ENCODE results near the gene ARFIP1. TPM values are rescaled to one million over a fixed set of nuclear protein-coding genes. Genes with fewer than 3 reads are reported as not detected.

Gene ARFIP1
- total and polyA plus RNA-seq, 2 donors (not counting 1 experiment from before 2014, with no cell fraction given) = 11.1 to 23.5 TPM

DNA sequence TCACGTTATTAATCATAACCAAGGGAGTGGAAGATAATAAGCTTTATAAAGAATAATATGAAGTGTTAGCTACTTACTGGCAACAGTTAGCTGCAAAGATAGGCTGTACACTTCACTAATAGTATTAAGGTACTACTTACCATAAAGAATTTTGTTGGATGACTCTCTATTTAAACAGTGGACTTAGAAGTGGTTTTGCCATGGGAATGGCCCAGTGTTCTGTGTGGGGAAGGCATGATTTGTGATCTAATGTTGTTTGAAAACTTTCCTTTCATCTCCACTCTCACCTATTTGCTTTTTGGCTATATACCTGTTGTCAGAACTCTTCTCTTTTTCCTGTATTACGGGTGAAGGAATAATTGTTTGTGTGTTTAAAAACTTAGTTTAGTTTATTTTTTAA, 179.3 kb downstream of the ARFIP1 start:
- Mint-ChIP-seq H3K27me3 (no peaks in the 10 kb centered on the region), H3K9me3 (ENCODE audit: insufficient read depth) (no peaks in the 10 kb centered on the region), H3K4me1 (peaks cover 7% of the 10 kb centered on the region), H3K27ac (no peak overlapping the region), H3K4me3 (no peak overlapping the region)
- Histone ChIP-seq H3K27me3 (replicated peaks in 1 of 4; ENCODE audit: control extremely low read depth in 1 of 4, control insufficient read depth in 3 of 4, insufficient read depth in 4 of 4, low read length in 3 of 4) (no peaks in the 10 kb centered on the region), H4K20me1 (ENCODE audit: control insufficient read depth, insufficient read depth, low read length, poor library complexity, severe bottlenecking) (no peaks in the 10 kb centered on the region), H2AFZ (ENCODE audit: insufficient read depth, low read depth, low read length, poor library complexity, severe bottlenecking) (no peak overlapping the region), H3K9ac (ENCODE audit: low read length) (no peak overlapping the region), H3K79me2 (ENCODE audit: control insufficient read depth, insufficient read depth, low read length) (no peaks in the 10 kb centered on the region), H3K9me3 (ENCODE audit: control extremely low read depth in 1 of 3, control insufficient read depth in 2 of 3, insufficient read depth in 1 of 3, low read length in 2 of 3) (no peaks in the 10 kb centered on the region), H3K4me2 (replicated peaks; ENCODE audit: low read depth, low read length, poor library complexity, severe bottlenecking) (no peak overlapping the region), H3K4me1 (ENCODE audit: control insufficient read depth in 2 of 2, insufficient read depth in 2 of 2, low read length in 2 of 2) (peaks cover 0 to 7% of the 10 kb centered on the region in 2 donors), H3K36me3 (replicated peaks in 1 of 2; ENCODE audit: control extremely low read depth in 1 of 2, control insufficient read depth in 1 of 2, extremely low read depth in 1 of 2, insufficient read depth in 2 of 2, low read length in 1 of 2) (no peaks in the 10 kb centered on the region), H3K4me3 (ENCODE audit: control extremely low read depth in 1 of 5, extremely low read depth in 1 of 5, insufficient read depth in 1 of 5, low read depth in 2 of 5, low read length in 4 of 5) (no peak overlapping the region), H3K27ac (ENCODE audit: low read length in 2 of 2) (no peak overlapping the region)
- intact Hi-C loops (cut with micrococcal nuclease) = no loop called here
- no peak for DNase-seq
- no peak for TF ChIP-seq EZH2 (IDR thresholded peaks at IDR 0.05; ENCODE audit: borderline replicate concordance, insufficient read depth, low read depth, low read length, poor library complexity, severe bottlenecking)
- TF ChIP-seq, protein P1, sequence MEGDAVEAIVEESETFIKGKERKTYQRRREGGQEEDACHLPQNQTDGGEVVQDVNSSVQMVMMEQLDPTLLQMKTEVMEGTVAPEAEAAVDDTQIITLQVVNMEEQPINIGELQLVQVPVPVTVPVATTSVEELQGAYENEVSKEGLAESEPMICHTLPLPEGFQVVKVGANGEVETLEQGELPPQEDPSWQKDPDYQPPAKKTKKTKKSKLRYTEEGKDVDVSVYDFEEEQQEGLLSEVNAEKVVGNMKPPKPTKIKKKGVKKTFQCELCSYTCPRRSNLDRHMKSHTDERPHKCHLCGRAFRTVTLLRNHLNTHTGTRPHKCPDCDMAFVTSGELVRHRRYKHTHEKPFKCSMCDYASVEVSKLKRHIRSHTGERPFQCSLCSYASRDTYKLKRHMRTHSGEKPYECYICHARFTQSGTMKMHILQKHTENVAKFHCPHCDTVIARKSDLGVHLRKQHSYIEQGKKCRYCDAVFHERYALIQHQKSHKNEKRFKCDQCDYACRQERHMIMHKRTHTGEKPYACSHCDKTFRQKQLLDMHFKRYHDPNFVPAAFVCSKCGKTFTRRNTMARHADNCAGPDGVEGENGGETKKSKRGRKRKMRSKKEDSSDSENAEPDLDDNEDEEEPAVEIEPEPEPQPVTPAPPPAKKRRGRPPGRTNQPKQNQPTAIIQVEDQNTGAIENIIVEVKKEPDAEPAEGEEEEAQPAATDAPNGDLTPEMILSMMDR (IDR thresholded peaks at IDR 0.05) = no peak
- WGBS (ENCODE audit: insufficient coverage) = no CpG with 5 or more reads among the region's 2 CpGs
- ChIA-PET POLR2A (no interaction called here), CTCF (no interaction called here)
- ATAC-seq (ENCODE audit: low read depth) = no peak

DNA sequence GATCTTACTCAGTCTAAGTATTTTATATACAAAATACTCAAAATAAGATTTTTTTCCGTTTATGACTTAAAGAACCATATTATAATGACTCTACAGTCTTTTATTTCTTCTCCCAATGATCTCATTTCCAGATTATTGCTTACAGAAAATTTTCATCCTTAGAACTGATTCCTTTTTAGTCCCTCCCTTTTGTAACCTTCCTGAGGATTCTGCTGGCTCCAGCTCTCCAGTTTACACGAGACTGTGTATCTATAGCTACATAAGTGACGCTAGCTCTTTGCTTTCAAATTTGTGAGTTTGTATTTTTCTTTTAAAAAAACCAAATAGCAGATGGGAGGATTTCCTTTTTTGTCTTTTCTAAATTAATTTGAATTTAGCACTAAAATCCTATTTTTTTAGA, 180.3 kb downstream of the ARFIP1 start:
- no peaks in the 10 kb centered on the region for H4K20me1 ChIP-seq (ENCODE audit: control insufficient read depth, insufficient read depth, low read length, poor library complexity, severe bottlenecking)
- Mint-ChIP-seq H3K27ac (no peak overlapping the region), H3K9me3 (ENCODE audit: insufficient read depth) (no peaks in the 10 kb centered on the region), H3K4me3 (no peak overlapping the region), H3K27me3 (no peaks in the 10 kb centered on the region), H3K4me1 (peaks cover 7% of the 10 kb centered on the region)
- no peak overlapping the region for H3K9ac ChIP-seq (ENCODE audit: low read length)
- no peak overlapping the region for H3K4me2 ChIP-seq (replicated peaks; ENCODE audit: low read depth, low read length, poor library complexity, severe bottlenecking)
- no peak for ATAC-seq (ENCODE audit: low read depth)
- H3K9me3 ChIP-seq (ENCODE audit: control extremely low read depth in 1 of 3, control insufficient read depth in 2 of 3, insufficient read depth in 1 of 3, low read length in 2 of 3) = no peaks in the 10 kb centered on the region
- intact Hi-C loops (cut with micrococcal nuclease) = no loop called here
- H2AFZ ChIP-seq (ENCODE audit: insufficient read depth, low read depth, low read length, poor library complexity, severe bottlenecking) = no peak overlapping the region
- no peak overlapping the region for H3K4me3 ChIP-seq (ENCODE audit: control extremely low read depth in 1 of 5, extremely low read depth in 1 of 5, insufficient read depth in 1 of 5, low read depth in 2 of 5, low read length in 4 of 5)
- no peak for TF ChIP-seq EZH2 (IDR thresholded peaks at IDR 0.05; ENCODE audit: borderline replicate concordance, insufficient read depth, low read depth, low read length, poor library complexity, severe bottlenecking)
- TF ChIP-seq, protein P1 (IDR thresholded peaks at IDR 0.05) = no peak
- ChIA-PET POLR2A (no interaction called here), CTCF (interaction anchor here (1.2 kb wide), 1 partner anchor 8 kb away, joined by 3 read pairs; no protein-coding TSS in a partner anchor)
- H3K27ac ChIP-seq (ENCODE audit: low read length in 2 of 2) = no peak overlapping the region
- H3K4me1 ChIP-seq (ENCODE audit: control insufficient read depth in 2 of 2, insufficient read depth in 2 of 2, low read length in 2 of 2) = peaks cover 0 to 7% of the 10 kb centered on the region in 2 donors
- no CpG with 5 or more reads among the region's 3 CpGs for WGBS (ENCODE audit: insufficient coverage)
- no peaks in the 10 kb centered on the region for H3K79me2 ChIP-seq (ENCODE audit: control insufficient read depth, insufficient read depth, low read length)
- H3K27me3 ChIP-seq (replicated peaks in 1 of 4; ENCODE audit: control extremely low read depth in 1 of 4, control insufficient read depth in 3 of 4, insufficient read depth in 4 of 4, low read length in 3 of 4) = no peaks in the 10 kb centered on the region
- no peak for DNase-seq
- H3K36me3 ChIP-seq (replicated peaks in 1 of 2; ENCODE audit: control extremely low read depth in 1 of 2, control insufficient read depth in 1 of 2, extremely low read depth in 1 of 2, insufficient read depth in 2 of 2, low read length in 1 of 2) = no peaks in the 10 kb centered on the region
